UCSD-AML1 (cell line): ENCODE measurements around the gene MTFMT.
A peak's percentile ranks its signal among the peaks of the same experiment; 100 is the strongest.
"Not testable (repeated sequence)": the region's sequence is repeated elsewhere in the genome, so short reads cannot be mapped to it uniquely, and the experiment has no call there.

Experiments used
- DNase-seq: peaks from one replicate; lab custom pipeline; 2025; ENCODE audit not compliant: unreplicated experiment; lab: John Stamatoyannopoulos, UW

MTFMT gene

GRCh38 chr15:65060641-65061397 lies 31.4 kb upstream of the MTFMT start:
- DNase-seq, result no peak

GRCh38 chr15:65059931-65060596 lies 30.6 kb upstream of the MTFMT start:
- DNase-seq, result no peak

GRCh38 chr15:65059369-65059750 lies 29.9 kb upstream of the MTFMT start:
- DNase-seq, result no peak

- no peak for DNase-seq
Measured at GRCh38 chr15:65058394-65059368, 29.2 kb upstream of the MTFMT start.

GRCh38 chr15:65057549-65057940 lies 28.1 kb upstream of the MTFMT start:
- DNase-seq, result no peak

- DNase-seq, result no peak
Measured at GRCh38 chr15:65056868-65057548, 27.6 kb upstream of the MTFMT start.

GRCh38 chr15:65056106-65056505 lies 26.7 kb upstream of the MTFMT start:
- no peak for DNase-seq

GRCh38 chr15:65055201-65055870 lies 25.9 kb upstream of the MTFMT start:
- peak; percentile 62 for DNase-seq

DNA sequence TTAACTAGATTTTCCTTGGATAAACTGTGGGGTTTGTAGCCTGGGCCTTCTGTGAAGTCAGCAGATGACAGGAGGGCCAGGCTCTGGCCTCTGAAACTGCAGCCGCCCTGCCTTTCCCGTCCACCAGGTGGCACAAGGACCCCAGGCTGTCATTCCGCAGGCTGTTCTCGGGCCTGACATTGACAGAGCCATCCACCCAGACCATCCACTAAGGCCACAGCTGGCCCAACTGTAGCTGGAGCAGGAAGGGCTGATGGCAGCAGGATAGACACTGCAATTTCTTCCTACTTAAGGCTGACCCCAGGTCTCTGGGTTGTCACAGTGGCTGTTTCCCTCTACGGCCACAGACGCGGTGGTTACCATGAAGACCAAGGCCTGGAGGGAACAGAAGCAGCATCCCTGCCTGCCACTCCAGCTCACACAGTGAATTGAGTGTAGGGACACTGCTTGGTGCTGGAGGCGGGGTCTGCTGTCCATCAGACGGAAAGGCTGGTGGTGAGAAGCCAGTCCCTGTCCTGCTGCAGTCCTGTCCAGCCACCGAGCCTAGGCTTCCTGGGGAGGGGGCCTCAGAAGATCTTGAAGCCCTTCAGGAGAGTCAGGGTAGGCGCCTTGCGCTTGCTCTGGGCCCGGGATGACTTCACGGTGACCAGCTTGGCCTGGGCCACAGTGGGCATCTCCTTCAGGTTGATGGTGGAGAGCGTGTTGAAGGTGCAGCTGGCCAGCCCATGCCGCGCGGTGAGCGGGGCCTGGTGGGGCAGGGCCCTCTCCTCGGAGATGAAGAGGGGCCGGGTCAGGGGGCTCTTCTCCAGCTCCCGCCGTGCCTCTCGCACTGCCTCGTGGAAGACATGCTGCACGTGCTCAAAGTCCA lies 25.1 kb upstream of the MTFMT start:
- peak; percentile 76 for DNase-seq

DNA sequence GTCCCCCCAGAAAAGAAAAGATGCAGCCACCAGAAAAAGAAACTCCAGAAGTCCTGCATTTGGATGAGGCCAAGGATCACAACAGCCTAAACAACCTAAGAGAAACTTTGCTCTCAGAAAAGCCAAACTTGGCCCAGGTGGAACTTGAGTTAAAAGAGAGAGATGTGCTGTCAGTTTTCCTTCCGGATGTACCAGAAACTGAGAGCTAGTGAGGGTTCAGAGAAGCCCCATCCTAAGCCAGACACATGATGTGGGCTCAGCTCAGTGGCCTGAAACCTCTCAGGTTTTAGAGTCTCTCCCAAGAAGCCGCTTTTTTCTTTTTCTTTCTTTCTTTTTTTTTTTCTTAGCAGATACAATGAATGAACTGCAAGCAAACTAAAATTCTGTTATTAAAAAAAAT lies 23.5 kb upstream of the MTFMT start:
- no peak for DNase-seq

- DNase-seq, result no peak
Measured at GRCh38 chr15:65051266-65051665, 21.8 kb upstream of the MTFMT start.

DNA sequence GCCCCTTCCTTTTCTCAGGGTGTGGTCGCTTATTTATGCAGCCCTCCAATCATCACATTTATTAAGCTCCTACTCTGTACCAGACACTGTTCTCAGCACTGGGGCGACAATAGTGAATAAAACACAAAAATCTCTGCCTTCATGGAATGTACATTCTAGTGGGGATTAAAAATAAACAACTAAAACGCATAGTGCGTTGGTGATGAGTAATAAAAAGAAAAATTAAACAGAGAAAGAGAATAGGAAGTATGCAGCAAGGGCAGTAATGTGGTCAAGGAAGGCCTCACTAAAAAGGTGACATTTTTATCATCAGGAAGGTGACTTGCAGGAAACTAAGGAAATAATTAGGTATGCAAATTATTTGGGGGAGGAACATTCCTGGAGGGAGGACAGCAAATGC lies 20.8 kb upstream of the MTFMT start:
- no peak for DNase-seq

DNA sequence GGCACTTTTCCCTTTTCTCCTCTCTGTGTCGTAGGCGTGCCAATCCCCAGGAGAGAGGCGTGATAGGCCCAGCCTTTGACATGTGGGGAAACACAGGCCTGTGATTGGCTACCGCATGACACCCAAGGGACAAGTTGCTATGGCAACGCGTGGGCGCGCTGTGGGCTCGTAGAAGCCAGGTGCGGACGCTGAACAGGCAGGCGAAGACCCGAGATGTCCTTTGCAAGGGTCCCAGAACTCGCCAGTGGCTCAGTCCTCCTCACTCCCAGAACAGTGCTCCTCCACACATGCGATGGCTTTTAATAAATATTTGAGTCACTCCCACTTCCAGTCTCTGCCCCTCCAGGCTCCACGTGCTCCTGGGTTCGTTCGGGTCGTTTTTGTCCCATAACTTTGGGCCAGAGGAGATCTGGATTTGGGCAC lies 20.0 kb upstream of the MTFMT start:
- peak; percentile 85 for DNase-seq

- no peak for DNase-seq
Measured at GRCh38 chr15:65048241-65048640, 18.8 kb upstream of the MTFMT start.

DNA sequence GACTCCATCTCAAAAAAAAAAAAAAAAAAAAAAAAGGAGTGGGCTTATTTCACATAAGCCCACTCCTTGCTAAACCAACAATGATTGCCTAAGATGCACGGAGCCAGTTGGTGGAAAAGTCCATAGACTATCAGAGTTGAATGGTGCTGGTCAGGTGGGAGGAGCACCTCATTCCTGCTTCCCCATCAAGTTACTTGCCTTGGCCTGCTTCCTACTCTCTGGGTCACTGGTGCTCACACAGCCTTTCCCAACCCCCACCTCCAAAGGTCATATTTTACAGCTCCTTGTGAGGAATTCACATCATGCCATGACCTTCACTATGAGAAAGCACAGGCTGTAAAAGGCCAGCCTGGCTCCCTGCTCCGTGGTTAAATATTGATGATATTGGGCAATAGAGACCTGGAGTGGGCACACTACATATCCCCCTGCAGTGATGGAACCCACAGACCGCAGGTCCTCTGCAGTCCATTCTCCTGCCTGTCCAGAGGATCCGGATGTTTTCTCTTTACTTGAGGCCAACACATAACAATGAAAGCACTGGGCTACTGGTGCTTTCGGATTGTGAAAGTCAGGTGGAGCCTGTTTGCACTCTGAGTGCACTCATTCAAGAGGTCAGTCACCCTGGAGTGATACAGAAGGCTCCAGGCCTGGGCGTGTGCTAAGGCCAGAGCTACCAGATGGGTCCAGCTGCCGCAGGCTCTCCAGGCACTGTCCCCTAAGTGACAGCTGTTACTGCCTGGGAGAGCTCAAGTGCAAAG lies 15.5 kb upstream of the MTFMT start, which contains the start of gene SLC51B:
Gene SLC51B, plus strand, starts transcription at position 664 of the 758 bp plus-strand sequence. CDS start 4,618 bp downstream, outside the sequence.
- DNase-seq, result no peak

GRCh38 chr15:65044218-65044617 lies 14.8 kb upstream of the MTFMT start:
- DNase-seq, result not testable (repeated sequence)

GRCh38 chr15:65042776-65043327 lies 13.4 kb upstream of the MTFMT start:
- DNase-seq, result no peak

- no peak for DNase-seq
Measured at GRCh38 chr15:65041787-65042186, 12.3 kb upstream of the MTFMT start.
